ENCODE data around the gene HOXD1.

DNA sequence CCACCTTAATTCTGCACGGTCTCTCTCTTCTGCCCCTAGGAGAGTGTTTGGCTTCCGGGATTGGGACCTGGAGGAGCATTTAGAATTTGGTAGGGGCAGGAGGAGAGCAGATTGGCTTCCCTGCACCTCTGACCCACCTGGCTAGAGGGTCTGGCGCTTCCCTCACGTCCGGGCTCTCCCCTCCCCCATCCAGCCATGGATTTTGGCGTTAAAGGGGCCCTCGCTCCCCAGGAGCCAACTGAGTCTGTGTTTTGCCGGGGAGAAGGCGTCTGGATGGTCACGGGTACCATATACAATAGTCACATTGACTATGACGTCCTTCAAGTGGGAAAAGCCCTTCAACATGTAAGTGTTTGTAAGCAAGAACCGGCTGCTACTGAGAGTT is 24.8 kb upstream of the HOXD1 start:
- TF ChIP-seq, protein P1, sequence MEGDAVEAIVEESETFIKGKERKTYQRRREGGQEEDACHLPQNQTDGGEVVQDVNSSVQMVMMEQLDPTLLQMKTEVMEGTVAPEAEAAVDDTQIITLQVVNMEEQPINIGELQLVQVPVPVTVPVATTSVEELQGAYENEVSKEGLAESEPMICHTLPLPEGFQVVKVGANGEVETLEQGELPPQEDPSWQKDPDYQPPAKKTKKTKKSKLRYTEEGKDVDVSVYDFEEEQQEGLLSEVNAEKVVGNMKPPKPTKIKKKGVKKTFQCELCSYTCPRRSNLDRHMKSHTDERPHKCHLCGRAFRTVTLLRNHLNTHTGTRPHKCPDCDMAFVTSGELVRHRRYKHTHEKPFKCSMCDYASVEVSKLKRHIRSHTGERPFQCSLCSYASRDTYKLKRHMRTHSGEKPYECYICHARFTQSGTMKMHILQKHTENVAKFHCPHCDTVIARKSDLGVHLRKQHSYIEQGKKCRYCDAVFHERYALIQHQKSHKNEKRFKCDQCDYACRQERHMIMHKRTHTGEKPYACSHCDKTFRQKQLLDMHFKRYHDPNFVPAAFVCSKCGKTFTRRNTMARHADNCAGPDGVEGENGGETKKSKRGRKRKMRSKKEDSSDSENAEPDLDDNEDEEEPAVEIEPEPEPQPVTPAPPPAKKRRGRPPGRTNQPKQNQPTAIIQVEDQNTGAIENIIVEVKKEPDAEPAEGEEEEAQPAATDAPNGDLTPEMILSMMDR (IDR thresholded peaks at IDR 0.05) = no peak
- TF ChIP-seq POLR2A (IDR thresholded peaks at IDR 0.05) = no peak
